Upper lobe of right lung (tissue), 1 donor: ENCODE results near the gene RFFL. TPM values are rescaled to one million over a fixed set of nuclear protein-coding genes. Genes with fewer than 3 reads are reported as not detected.
A peak's percentile ranks its signal among the peaks of the same experiment; 100 is the strongest.

Experiments used
- ATAC-seq: fragments of 200-7000 bp; cut with Tn5 transposase; one replicate; pipeline ENCODE4 v1.9.1; 2020; ENCODE audit warnings: mild to moderate bottlenecking, moderate library complexity
- DNase-seq: peaks from one replicate; pipeline ENCODE4 v3.0.0-alpha.2; 2020
- H3K27ac ChIP-seq: fragments of 200-600 bp; one replicate; pipeline ENCODE4 v1.8.0; 2022
- H3K27me3 ChIP-seq: fragments of 200-600 bp; one replicate; pipeline ENCODE4 v1.8.0; 2022; ENCODE audit warnings: mild to moderate bottlenecking
- H3K36me3 ChIP-seq: fragments of 200-600 bp; one replicate; pipeline ENCODE4 v1.8.0; 2022
- H3K4me1 ChIP-seq: fragments of 200-600 bp; one replicate; pipeline ENCODE4 v1.8.0; 2022
- H3K4me3 ChIP-seq: fragments of 200-600 bp; one replicate; pipeline ENCODE4 v1.8.0; 2022; ENCODE audit warnings: mild to moderate bottlenecking
- H3K9me3 ChIP-seq: fragments of 200-600 bp; one replicate; pipeline ENCODE4 v1.8.0; 2022
- intact Hi-C: fragments of 100-400 bp; cut with DNase I; formaldehyde crosslinking; loops from one replicate; pipeline ENCODE4 v1.11.0; 2022
- total RNA-seq: library from RNA; stranded (reverse); fragmentation: NEBNext Ultra II Directional; extraction: Animal tissue kit (Norgen Biotek cat#: 25700); gene quantifications from one replicate; pipeline ENCODE4 v1.2.1, GENCODE V29; 2021
- TF ChIP-seq, protein P1 (sequence below): fragments of 200-600 bp; IDR thresholded peaks from one replicate; pipeline ENCODE4 v1.8.0; 2022; ENCODE audit warnings: antibody characterized with exemption
- donor health status: DM: no; HTN: yes; CAD: no; lungs with severe emphysema.

The RFFL gene
- total RNA-seq, 1 donor from 2014 or later, result 27.9 TPM

GRCh38 chr17:35051579-35052240, 11.8 kb downstream of the RFFL start:
- ATAC-seq, result no peak
- TF ChIP-seq, protein P1, sequence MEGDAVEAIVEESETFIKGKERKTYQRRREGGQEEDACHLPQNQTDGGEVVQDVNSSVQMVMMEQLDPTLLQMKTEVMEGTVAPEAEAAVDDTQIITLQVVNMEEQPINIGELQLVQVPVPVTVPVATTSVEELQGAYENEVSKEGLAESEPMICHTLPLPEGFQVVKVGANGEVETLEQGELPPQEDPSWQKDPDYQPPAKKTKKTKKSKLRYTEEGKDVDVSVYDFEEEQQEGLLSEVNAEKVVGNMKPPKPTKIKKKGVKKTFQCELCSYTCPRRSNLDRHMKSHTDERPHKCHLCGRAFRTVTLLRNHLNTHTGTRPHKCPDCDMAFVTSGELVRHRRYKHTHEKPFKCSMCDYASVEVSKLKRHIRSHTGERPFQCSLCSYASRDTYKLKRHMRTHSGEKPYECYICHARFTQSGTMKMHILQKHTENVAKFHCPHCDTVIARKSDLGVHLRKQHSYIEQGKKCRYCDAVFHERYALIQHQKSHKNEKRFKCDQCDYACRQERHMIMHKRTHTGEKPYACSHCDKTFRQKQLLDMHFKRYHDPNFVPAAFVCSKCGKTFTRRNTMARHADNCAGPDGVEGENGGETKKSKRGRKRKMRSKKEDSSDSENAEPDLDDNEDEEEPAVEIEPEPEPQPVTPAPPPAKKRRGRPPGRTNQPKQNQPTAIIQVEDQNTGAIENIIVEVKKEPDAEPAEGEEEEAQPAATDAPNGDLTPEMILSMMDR, result no peak

GRCh38 chr17:35051183-35051578, 12.3 kb downstream of the RFFL start:
- Histone ChIP-seq H3K27ac (peak overlapping the region; percentile 70), H3K27me3 (no peaks in the 10 kb centered on the region), H3K4me1 (peaks cover 42% of the 10 kb centered on the region), H3K36me3 (no peaks in the 10 kb centered on the region), H3K4me3 (peak overlapping the region; percentile 0), H3K9me3 (no peaks in the 10 kb centered on the region)
- intact Hi-C loops, result no loop called here
- DNase-seq (no peak), ATAC-seq (peak; percentile 87)
- TF ChIP-seq, protein P1, result no peak

More at GRCh38 chr17:35051579-35052240, 11.8 kb downstream of the RFFL start:
- Histone ChIP-seq H3K4me3 (peak overlapping the region; percentile 0), H3K4me1 (peaks cover 37% of the 10 kb centered on the region), H3K9me3 (no peaks in the 10 kb centered on the region), H3K27me3 (no peaks in the 10 kb centered on the region), H3K27ac (peak overlapping the region; percentile 70), H3K36me3 (no peaks in the 10 kb centered on the region)
- intact Hi-C loops, result no loop called here
- DNase-seq, result no peak

DNA sequence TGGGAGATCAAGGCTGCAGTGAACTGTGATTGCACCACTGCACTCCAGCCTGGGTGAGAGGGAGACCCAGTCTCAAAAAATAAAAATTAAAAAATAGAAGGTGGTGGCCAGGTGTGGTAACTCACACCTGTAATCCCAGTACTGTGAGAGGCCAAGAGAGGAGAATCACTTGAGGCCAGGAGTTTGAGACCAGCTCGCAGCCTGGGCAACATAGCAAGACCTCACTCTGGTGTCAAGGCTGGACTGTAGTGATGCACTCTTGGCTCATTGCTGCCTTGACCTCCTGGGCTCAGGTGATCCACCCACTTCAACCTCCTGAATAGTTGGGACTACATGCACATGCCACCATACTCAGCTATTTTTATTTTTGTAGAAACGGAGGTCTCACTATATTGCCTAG, 13.3 kb downstream of the RFFL start:
- no peak for DNase-seq
- no peak for ATAC-seq
- intact Hi-C loops, result no loop called here
- H3K4me1 ChIP-seq, result peaks cover 50% of the 10 kb centered on the region
- H3K4me3 ChIP-seq, result no peak overlapping the region
- no peaks in the 10 kb centered on the region for H3K9me3 ChIP-seq
- TF ChIP-seq, protein P1, result no peak
- H3K36me3 ChIP-seq, result no peaks in the 10 kb centered on the region
- no peaks in the 10 kb centered on the region for H3K27me3 ChIP-seq
- H3K27ac ChIP-seq, result no peak overlapping the region

- TF ChIP-seq, protein P1, result no peak
- no peak for DNase-seq
- Histone ChIP-seq H3K9me3 (no peaks in the 10 kb centered on the region), H3K27ac (no peak overlapping the region), H3K27me3 (no peaks in the 10 kb centered on the region), H3K4me3 (no peak overlapping the region), H3K36me3 (no peaks in the 10 kb centered on the region), H3K4me1 (peaks cover 56% of the 10 kb centered on the region)
- intact Hi-C loops, result no loop called here
- no peak for ATAC-seq
These were observed 14.7 kb downstream of the RFFL start for GRCh38 chr17:35048685-35049379.

DNA sequence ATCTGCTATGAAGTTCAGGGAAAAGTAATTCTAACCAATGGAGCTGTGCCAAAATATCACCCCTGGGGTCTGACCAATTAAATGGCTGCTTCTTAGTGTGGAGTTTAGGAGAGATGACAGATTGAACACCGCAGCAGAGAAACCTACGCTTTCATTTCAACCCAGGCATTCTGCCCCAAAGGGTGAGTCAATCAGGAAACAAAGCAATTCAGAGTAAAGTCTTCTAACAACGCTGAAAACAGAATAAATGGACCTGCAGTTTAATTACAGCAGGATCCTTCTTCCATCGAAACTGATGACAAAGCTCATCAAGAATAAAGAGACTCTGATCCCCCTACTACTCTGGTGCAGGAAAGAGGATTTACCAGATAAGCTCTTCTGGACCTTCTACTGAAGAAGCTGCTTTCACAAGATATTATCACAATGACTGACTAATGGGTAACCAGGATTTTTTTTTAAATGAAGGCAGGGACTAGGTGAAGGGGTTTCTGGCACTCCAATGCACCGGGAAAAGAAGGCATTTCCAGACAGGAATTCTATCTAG, 16.7 kb downstream of the RFFL start:
- Histone ChIP-seq H3K4me3 (no peak overlapping the region), H3K27ac (no peak overlapping the region), H3K9me3 (no peaks in the 10 kb centered on the region), H3K4me1 (peaks cover 46% of the 10 kb centered on the region), H3K27me3 (no peaks in the 10 kb centered on the region), H3K36me3 (no peaks in the 10 kb centered on the region)
- DNase-seq (no peak), ATAC-seq (no peak)
- TF ChIP-seq, protein P1, result no peak
- intact Hi-C loops, result no loop called here
